Stimulated activated CD8-positive, alpha-beta memory T cell treated with anti-CD3 and anti-CD28 coated beads, Interleukin-4, amount 100 ng/mL, for 1 hour (primary cell): ENCODE data around the gene MAN2A2.

Experiments used
- DNase-seq, 2 donors: peaks; one replicate each; pipeline ENCODE4 v3.0.0-alpha.2; 2020; ENCODE audit warnings: low read depth in 2 of 2, low spot score in 1 of 2

Gene MAN2A2

GRCh38 chr15:90959894-90960293 is 56.8 kb downstream of the MAN2A2 start:
- DNase-seq, result no peak

GRCh38 chr15:90960298-90961091 is 57.4 kb downstream of the MAN2A2 start:
- DNase-seq, result no peak

- DNase-seq, result no peak
Observed at GRCh38 chr15:90962021-90962420, 58.9 kb downstream of the MAN2A2 start.

- DNase-seq, result no peak
Observed at GRCh38 chr15:90966262-90966661, 63.2 kb downstream of the MAN2A2 start.

- DNase-seq, result no peak
Observed at GRCh38 chr15:90967206-90967605, 64.1 kb downstream of the MAN2A2 start.

GRCh38 chr15:90968434-90968833 is 65.3 kb downstream of the MAN2A2 start:
- no peak for DNase-seq

GRCh38 chr15:90970274-90970673 is 67.2 kb downstream of the MAN2A2 start:
- DNase-seq, result no peak

- DNase-seq, result no peak
Observed at GRCh38 chr15:90972133-90972532, 69.0 kb downstream of the MAN2A2 start.
